GM19397 (cell line): ENCODE measurements around the gene DDX39A.
"Not testable (repeated sequence)": the region's sequence is repeated elsewhere in the genome, so short reads cannot be mapped to it uniquely, and the experiment has no call there.

Experiments
- ATAC-seq: cut with Tn5 transposase; IDR thresholded peaks from one replicate; pipeline ENCODE4 v1.9.1; 2021; ENCODE audit warnings: mild to moderate bottlenecking, moderate library complexity; ENCODE audit not compliant: unreplicated experiment

The DDX39A gene

GRCh38 chr19:14419106-14419813 lies at the start of gene DDX39A:
DDX39A (minus strand) TSS chr19:14419341; CDS start chr19:14413220, 6,121 bp downstream.
- peak; percentile 80 for ATAC-seq

DNA sequence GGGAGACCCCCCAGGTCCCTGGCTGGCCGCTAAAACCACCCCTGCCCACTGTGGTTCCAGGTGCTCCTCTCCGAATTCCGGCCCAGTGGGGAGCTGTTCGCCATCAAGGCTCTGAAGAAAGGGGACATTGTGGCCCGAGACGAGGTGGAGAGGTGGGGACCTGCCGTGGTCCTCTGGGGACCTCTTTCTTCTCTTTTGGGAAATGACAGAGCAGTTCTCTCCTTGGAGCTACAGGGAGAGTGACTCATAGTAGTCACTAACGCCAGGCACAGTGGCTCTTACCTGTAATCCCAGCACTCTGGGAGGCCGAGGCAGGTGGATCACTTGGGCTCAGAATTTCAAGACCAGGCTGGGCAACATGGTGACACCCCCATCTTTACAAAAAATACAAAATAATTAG lies 48.7 kb upstream of the DDX39A start:
- ATAC-seq = no peak

GRCh38 chr19:14467391-14467790 lies 48.2 kb upstream of the DDX39A start:
- no peak for ATAC-seq

GRCh38 chr19:14463747-14464146 lies 44.6 kb upstream of the DDX39A start:
- no peak for ATAC-seq

- not testable (repeated sequence) for ATAC-seq
These were observed 43.3 kb upstream of the DDX39A start for GRCh38 chr19:14462401-14462800.

DNA sequence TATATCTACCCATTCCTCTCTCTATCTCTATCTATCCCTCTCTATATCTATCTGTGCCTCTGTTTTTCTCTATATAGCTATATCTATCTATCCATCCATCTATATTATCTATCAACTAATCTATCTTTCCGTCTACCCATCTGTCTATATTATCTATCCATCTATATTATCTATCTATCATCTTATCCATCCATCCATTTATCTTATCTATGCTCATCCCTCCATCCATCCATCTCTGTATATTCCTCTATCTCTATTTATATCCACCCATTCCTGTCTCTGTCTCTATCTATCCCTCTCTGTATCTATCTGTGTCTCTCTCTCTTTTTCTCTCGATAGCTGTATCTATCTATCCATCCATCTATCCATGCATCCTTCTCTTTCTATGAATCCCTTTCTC lies 41.8 kb upstream of the DDX39A start:
- ATAC-seq = no peak

DNA sequence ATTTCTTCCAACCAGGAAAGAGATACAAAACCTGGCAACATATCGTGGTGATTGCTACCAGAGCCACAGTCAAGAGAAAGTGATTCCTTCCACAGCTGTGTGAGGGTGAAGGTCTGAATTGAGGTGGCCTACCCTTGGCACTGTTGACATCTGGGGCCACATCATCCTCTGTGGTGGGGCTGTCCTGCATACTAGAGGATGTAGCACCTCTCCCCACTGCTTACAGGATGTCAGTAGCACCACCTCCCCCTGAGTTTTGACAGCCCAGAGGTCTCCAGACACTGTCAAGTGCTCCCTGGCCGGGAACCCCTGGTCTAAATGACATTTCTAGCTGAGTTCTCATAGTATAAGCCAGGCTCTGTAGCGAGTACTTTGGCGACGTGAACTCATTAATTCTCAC lies 40.6 kb upstream of the DDX39A start:
- ATAC-seq = no peak

- ATAC-seq = not testable (repeated sequence)
These were observed 33.2 kb upstream of the DDX39A start for GRCh38 chr19:14452303-14452702.

- no peak for ATAC-seq
These were observed 31.7 kb upstream of the DDX39A start for GRCh38 chr19:14450876-14451275.

DNA sequence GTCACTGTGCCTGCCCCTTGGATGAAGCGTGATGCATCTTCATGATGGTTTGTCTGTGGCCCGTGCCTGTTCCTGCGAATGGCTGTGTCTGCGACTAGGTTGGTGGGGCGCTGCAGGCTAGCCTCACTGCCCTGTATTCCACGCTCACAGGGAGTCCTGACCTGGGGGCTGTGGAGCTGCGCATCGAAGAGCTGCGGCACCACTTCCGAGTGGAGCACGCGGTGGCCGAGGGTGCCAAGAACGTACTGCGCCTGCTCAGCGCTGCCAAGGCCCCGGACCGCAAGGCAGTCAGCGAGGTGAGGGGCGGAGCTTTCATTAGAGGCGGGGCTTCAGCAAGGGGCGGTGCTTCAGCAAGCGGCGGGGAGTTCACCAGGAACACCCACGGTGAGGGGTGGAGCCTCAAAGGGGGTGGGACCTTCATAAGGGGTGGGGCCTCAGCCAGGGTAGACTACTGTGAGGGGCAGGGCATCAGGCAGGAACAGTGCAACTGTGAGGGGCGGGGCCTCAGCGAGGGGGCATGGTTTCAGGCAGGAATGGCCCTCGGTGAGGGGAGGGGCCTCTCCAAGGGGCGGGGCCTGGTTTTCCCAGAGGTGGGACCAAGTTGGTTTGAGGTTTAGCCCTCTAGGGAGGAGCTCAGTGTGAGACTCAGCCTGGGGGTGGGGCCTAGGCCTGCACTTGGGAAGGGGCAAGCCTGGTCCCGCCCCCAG lies 31.2 kb upstream of the DDX39A start:
- no peak for ATAC-seq

- ATAC-seq = no peak
These were observed 30.2 kb upstream of the DDX39A start for GRCh38 chr19:14449321-14449720.

GRCh38 chr19:14446336-14447036 lies 27.3 kb upstream of the DDX39A start:
- ATAC-seq = no peak

GRCh38 chr19:14443632-14444216 lies 24.6 kb upstream of the DDX39A start:
- no peak for ATAC-seq

DNA sequence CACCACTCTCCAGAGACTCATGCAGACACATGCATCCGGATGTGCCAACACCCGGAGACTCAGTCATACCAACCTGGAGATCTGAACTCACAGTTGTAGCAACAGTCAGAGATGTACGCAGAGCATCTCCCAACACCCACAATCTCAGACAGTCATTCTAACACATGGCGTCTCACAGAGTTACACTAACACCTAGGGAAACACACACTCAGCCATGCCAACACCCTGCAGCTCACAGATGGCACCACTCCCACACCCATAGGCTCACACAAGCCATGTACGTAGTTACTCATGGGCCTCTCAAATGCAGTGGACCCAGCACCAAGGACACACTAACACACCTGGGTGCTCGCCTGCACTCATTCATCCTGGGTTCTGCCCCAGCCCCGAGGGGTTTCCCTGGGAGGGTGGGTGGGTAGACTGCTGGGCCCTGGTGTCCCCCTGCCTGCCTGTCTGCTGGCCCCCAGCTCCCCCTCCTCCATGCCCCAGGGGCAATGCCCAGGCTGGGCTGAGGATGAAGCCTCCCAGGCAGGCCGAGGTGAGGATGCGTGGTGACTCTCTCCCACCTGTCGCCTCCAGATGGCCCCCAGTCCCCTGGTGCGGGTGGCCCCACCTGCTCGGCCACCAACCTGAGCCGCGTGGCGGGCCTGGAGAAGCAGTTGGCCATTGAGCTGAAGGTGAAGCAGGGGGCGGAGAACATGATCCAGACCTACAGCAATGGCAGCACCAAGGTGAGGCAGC lies 23.9 kb upstream of the DDX39A start:
- ATAC-seq = no peak

DNA sequence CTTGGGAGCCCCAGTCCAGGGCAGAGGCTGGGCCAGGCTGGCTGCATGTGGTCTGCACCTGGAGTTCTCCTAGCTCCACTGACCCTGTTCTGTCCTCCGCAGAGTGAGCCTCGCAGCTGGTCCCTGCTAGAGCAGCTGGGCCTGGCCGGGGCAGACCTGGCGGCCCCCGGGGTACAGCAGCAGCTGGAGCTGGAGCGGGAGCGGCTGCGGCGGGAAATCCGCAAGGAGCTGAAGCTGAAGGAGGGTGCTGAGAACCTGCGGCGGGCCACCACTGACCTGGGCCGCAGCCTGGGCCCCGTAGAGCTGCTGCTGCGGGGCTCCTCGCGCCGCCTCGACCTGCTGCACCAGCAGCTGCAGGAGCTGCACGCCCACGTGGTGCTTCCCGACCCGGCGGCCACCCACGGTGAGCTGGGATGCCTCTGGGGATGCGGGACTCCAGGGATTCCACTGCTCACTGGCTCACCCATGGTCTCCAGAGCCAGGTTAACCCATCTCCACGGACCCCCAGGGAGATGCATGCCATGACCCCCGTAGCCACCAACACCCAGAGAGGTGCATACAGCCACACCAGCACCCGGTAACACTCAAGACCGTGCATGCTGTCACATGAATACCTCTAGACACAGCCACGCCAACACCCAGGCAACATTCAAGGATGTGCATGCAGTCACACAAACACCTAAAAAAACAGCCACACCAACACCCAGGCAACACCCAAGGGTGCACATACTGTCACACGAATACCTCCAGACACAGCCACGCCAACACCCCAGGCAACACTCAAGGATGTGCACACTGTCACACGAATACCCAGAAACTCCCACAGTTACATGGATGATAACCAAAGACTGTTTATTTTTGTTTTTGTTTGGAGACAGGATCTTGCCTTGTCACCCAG lies 22.1 kb upstream of the DDX39A start:
- ATAC-seq = no peak

DNA sequence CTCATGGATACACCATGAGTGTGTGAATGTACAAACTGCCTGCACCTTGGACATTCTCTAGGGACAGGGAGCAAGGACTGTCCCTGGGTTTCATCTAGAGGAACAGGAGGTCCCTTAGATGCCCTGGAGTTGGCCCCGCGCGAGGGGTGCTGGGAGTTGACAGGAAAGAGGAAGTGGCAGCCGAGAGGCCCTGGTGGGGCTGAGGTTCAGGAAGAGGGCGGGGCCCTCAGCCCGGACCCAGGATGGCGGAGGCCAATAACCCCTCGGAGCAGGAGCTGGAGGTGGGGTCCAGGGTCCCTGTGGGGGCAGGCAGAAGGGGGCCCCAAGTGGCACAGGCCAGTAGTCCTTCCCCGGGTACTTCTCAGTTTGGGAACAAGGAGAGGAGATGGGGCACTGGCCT lies 20.9 kb upstream of the DDX39A start:
- ATAC-seq = peak; percentile 89

DNA sequence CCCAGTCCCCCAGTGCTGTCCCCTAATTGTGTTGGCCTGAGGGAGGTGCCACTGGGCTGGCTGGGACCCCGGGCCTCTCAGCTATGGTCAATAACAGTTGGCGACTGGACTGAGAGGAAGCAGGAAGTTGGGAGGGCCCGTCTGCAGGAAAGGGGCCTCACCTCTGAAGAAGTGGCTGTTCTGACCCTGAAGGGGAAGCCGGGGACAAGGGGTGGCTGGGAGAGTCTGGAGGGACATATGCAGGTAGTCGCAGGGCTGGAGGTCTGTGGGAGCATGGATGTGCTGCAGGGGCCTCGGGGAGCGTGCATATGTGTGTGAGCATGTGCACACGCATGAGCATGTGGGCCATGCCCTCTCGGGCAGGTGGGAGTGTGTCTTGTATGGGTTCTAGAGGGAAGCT lies 19.9 kb upstream of the DDX39A start:
- no peak for ATAC-seq

- no peak for ATAC-seq
These were observed 18.5 kb upstream of the DDX39A start for GRCh38 chr19:14437578-14438140.

GRCh38 chr19:14435320-14436050 lies 16.3 kb upstream of the DDX39A start:
- ATAC-seq = no peak
